SU-DHL-6 (cell line): Measurements from ENCODE around the gene RANGAP1.

ENCODE experiments used
- H2AFZ ChIP-seq: fragments of 200-600 bp; sonication (generic); 2 replicates; pipeline ENCODE4 v1.6.1; 2014; ENCODE audit warnings: low read depth, mild to moderate bottlenecking, moderate library complexity, mixed read lengths, antibody characterized with exemption, low read length; ENCODE audit not compliant: severe bottlenecking
- H3F3A ChIP-seq: fragments of 200-600 bp; shearing (Covaris generic); 2 replicates; pipeline ENCODE4 v1.6.0; 2016; ENCODE audit warnings: antibody characterized with exemption, mild to moderate bottlenecking; ENCODE audit not compliant: insufficient read depth
- H3K27ac ChIP-seq: fragments of 200-600 bp; sonication (generic); 2 replicates; pipeline ENCODE4 v1.5.1; 2016; ENCODE audit warnings: low read depth, mild to moderate bottlenecking, low read length, moderate library complexity, mixed read lengths
- H3K27me3 ChIP-seq: fragments of 200-600 bp; sonication (generic), shearing (Covaris generic); 2 replicates; pipeline ENCODE4 v1.6.0; 2014; ENCODE audit warnings: mild to moderate bottlenecking, low read length
- H3K36me3 ChIP-seq: fragments of 200-600 bp; sonication (generic); 2 replicates; pipeline ENCODE4 v1.6.1; 2014; ENCODE audit warnings: mild to moderate bottlenecking, low read length, mixed read lengths
- H3K4me2 ChIP-seq: fragments of 300-600, 200-600 bp; shearing (Covaris generic), sonication (generic); 2 replicates; pipeline ENCODE4 v1.6.0; 2014; ENCODE audit warnings: low read length, low read depth, mild to moderate bottlenecking; ENCODE audit not compliant: poor library complexity, severe bottlenecking
- H3K4me3 ChIP-seq: fragments of 200-600 bp; sonication (generic); 2 replicates; pipeline ENCODE4 v1.5.1; 2014; ENCODE audit warnings: antibody characterized with exemption, low read length, mild to moderate bottlenecking, mixed read lengths; ENCODE audit not compliant: insufficient read depth, poor library complexity, severe bottlenecking
- H3K79me2 ChIP-seq: fragments of 200-600 bp; sonication (generic); 2 replicates; pipeline ENCODE4 v1.6.1; 2014; ENCODE audit warnings: mild to moderate bottlenecking, low read length, moderate library complexity; ENCODE audit not compliant: insufficient read depth
- H3K9ac ChIP-seq: fragments of 200-600 bp; sonication (generic); 2 replicates; pipeline ENCODE4 v1.7.0; 2014; ENCODE audit warnings: mild to moderate bottlenecking, low read length
- H3K9me2 ChIP-seq: fragments of 200-600 bp; sonication (generic); replicated peaks from 2 replicates; pipeline ENCODE4 v1.6.1; 2014; ENCODE audit warnings: low read length; ENCODE audit not compliant: insufficient read depth
- H3K9me3 ChIP-seq: fragments of 200-600 bp; sonication (generic); 2 replicates; pipeline ENCODE4 v1.6.1; 2014; ENCODE audit warnings: low read length, mixed read lengths; ENCODE audit not compliant: insufficient read depth
- H4K20me1 ChIP-seq: fragments of 200-600 bp; sonication (generic); 2 replicates; pipeline ENCODE4 v1.6.1; 2014; ENCODE audit warnings: low read depth, mild to moderate bottlenecking, antibody characterized with exemption, low read length, moderate library complexity, mixed read lengths
- EZH2phosphoT487 ChIP-seq: fragments of 200-600 bp; sonication (generic), shearing (Covaris generic); conservative IDR thresholded peaks from 2 replicates; pipeline ENCODE4 v1.6.1; 2018; ENCODE audit warnings: mild to moderate bottlenecking, antibody characterized with exemption, low read length, moderate library complexity, mixed read lengths
- TF ChIP-seq, protein P1 (sequence below): fragments of 200-600 bp; sonication (generic); IDR thresholded peaks from one replicate; pipeline ENCODE4 v1.5.1; 2017; ENCODE audit warnings: antibody characterized with exemption, mild to moderate bottlenecking, low read length, moderate library complexity; ENCODE audit not compliant: insufficient read depth, poor library complexity, severe bottlenecking

The RANGAP1 gene

DNA sequence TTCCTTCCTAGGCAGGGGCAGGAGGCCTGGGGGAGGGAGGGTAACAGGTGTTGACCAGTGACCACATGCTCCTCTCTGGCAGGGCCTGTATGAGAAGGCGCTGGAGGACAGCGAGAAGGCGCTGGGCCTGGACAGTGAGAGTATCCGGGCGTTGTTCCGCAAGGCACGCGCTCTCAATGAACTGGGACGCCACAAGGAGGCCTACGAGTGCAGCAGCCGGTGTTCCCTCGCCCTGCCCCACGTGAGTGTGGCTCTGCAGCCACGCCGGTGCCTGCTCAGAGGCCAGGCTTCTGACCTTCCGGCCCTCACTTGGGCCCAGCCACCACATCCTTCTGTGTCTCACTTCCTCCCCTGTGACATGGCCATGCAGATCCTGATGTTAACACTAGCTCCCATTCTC lies 41.1 kb upstream of the RANGAP1 start:
- Histone ChIP-seq H4K20me1 (no peaks in the 10 kb centered on the region), H3K79me2 (no peaks in the 10 kb centered on the region), H3K9me2 (no peaks in the 10 kb centered on the region), H3K4me2 (no peak overlapping the region), H3K27ac (no peak overlapping the region), H2AFZ (no peak overlapping the region), H3K27me3 (no peaks in the 10 kb centered on the region), H3F3A (no peaks in the 10 kb centered on the region), H3K9ac (no peak overlapping the region), H3K36me3 (no peaks in the 10 kb centered on the region), H3K4me3 (no peak overlapping the region), H3K9me3 (no peaks in the 10 kb centered on the region)
- TF ChIP-seq EZH2phosphoT487 = no peak
- TF ChIP-seq, protein P1, sequence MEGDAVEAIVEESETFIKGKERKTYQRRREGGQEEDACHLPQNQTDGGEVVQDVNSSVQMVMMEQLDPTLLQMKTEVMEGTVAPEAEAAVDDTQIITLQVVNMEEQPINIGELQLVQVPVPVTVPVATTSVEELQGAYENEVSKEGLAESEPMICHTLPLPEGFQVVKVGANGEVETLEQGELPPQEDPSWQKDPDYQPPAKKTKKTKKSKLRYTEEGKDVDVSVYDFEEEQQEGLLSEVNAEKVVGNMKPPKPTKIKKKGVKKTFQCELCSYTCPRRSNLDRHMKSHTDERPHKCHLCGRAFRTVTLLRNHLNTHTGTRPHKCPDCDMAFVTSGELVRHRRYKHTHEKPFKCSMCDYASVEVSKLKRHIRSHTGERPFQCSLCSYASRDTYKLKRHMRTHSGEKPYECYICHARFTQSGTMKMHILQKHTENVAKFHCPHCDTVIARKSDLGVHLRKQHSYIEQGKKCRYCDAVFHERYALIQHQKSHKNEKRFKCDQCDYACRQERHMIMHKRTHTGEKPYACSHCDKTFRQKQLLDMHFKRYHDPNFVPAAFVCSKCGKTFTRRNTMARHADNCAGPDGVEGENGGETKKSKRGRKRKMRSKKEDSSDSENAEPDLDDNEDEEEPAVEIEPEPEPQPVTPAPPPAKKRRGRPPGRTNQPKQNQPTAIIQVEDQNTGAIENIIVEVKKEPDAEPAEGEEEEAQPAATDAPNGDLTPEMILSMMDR = no peak

DNA sequence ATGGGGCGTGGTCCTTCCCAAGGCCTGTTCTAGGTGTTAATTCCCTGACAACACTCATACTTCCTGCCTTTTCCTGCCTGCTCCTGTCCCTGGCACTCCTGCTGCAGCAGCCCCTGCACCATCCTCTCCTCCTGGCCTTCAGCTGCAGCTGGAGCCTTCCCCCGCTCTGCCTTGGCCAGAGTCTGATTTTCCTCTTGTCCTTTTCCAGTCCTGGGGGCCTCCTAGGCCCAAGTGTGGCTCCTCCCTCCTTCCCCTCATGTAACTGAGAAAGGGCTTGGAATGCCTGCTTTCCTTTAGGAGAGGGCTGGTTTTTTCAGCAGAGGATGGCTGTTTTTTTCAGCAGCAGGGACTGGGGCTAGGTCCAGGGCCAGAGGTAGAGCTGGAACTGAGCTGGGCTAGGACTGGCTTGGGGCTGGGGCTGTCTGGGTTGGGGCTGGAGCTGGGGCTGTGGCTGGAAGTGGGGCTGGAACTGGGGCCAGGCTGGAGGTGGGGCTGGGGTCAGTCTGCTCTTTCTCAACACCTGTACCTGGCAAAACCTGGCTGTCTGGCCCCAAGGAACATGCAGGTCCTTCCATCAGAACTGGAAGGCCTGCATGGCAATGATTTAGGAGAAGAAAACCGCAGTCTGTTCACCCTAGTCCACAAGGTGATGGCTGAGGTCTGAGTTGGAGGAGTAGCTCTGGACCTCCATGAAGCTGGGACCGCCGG lies 39.0 kb upstream of the RANGAP1 start:
- H3K4me2 ChIP-seq = no peak overlapping the region
- H2AFZ ChIP-seq = no peak overlapping the region
- H3K36me3 ChIP-seq = no peaks in the 10 kb centered on the region
- H3K9me3 ChIP-seq = no peaks in the 10 kb centered on the region
- no peaks in the 10 kb centered on the region for H3F3A ChIP-seq
- H3K9ac ChIP-seq = no peak overlapping the region
- H3K27ac ChIP-seq = no peak overlapping the region
- H3K4me3 ChIP-seq = no peak overlapping the region
- no peaks in the 10 kb centered on the region for H3K27me3 ChIP-seq
- no peaks in the 10 kb centered on the region for H4K20me1 ChIP-seq
- TF ChIP-seq, protein P1 = no peak
- no peak for TF ChIP-seq EZH2phosphoT487
- no peaks in the 10 kb centered on the region for H3K9me2 ChIP-seq
- H3K79me2 ChIP-seq = no peaks in the 10 kb centered on the region

DNA sequence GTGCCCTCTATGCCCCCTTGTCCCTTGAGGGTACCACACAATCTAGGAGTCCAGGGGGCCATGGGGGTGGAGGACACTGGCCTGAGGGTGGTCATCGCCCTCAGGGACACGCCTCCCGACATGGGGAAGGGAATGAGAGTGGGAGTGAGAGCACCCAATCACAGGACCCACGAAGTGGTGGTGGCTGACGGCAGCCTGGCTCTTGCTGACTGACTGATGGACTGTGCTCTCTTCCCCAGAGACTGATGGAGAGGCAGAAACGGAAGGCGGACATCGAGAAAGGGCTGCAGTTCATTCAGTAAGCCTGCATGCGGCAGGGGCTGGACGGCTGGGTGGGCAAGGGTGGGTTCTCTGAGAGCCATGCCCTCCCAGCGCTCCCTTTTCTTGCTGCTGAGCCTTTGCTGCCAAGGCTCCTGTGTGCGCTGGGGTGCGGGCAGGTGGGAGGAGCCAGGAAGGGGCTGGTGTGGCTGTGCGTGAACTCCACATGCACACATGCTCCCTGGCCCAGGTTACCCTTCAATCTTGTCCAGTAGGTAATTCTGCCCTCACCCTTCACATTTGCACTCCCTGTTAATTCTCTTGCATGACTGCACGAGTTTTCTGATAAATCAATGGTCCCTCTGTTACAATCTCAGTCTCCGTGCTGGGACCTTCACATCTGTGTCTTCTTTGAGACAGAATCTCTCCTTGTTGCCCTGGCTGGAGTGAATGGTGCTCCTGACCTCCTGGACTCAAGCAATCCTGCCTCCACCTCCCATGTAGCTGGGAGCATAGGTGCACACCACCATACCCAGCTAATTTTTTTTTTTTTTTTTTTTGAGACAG lies 34.6 kb upstream of the RANGAP1 start:
- Histone ChIP-seq H4K20me1 (no peaks in the 10 kb centered on the region), H3K79me2 (peaks cover 2% of the 10 kb centered on the region; the same call in 1 of the 2 replicates), H3K27me3 (no peaks in the 10 kb centered on the region), H3K4me2 (no peak overlapping the region), H3K9me2 (no peaks in the 10 kb centered on the region), H3K4me3 (no peak overlapping the region), H3K27ac (no peak overlapping the region), H3K9me3 (no peaks in the 10 kb centered on the region), H2AFZ (no peak overlapping the region), H3F3A (no peaks in the 10 kb centered on the region), H3K9ac (no peak overlapping the region), H3K36me3 (no peaks in the 10 kb centered on the region)
- no peak for TF ChIP-seq EZH2phosphoT487
- TF ChIP-seq, protein P1 = no peak
